ENCODE data around the gene ANKS1B. TPM values are rescaled to one million over a fixed set of nuclear protein-coding genes. Genes with fewer than 3 reads are reported as not detected.

The ANKS1B gene
- total and polyA plus RNA-seq, 2 of the 4 experiments (the other 2 are of a cell fraction): 0.17 to 0.18 TPM

DNA sequence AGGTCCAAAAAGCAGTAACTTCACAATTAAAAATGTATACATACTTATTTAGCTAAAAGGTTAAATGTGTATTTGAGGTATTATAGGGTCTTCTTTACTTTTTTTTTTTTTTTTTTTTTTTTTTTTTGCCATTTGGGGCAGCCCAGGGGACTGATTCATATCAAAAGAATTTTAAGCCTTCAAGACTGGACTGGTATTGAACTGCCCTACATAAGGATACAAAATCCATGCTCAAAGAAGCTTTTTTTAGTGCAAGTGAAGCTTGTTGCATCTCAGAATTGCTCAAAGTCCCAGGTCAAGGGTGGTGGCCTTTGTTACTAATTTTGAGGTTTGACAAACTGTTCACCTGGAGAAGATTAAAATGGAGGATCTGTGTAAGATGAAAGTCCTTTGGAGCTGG, 1215.7 kb downstream of the ANKS1B start:
- Histone ChIP-seq H2BK5ac (ENCODE audit: low read depth, low read length, poor library complexity, severe bottlenecking) (no peak overlapping the region), H3K9ac (ENCODE audit: low read depth, low read length) (no peak overlapping the region), H2BK120ac (ENCODE audit: low read depth, low read length) (no peak overlapping the region), H3K79me1 (ENCODE audit: low read depth in 1 of 2, low read length in 2 of 2) (no peaks in the 10 kb centered on the region), H3K4me2 (ENCODE audit: low read depth, low read length) (no peak overlapping the region), H3K23ac (ENCODE audit: low read depth, low read length) (no peak overlapping the region), H2AK5ac (ENCODE audit: low read depth, low read length) (no peak overlapping the region), H3K14ac (replicated peaks; ENCODE audit: low read depth, low read length) (no peak overlapping the region), H3K4ac (ENCODE audit: low read depth, low read length) (no peak overlapping the region), H3K27me3 (ENCODE audit: control insufficient read depth, insufficient read depth, low read length) (peaks cover 4% of the 10 kb centered on the region), H4K8ac (ENCODE audit: low read depth in 2 of 2, low read length in 2 of 2) (no peak overlapping the region), H4K5ac (ENCODE audit: low read depth, low read length) (no peak overlapping the region), H3K56ac (ENCODE audit: extremely low read depth, insufficient read depth, low read length) (no peak overlapping the region), H4K91ac (ENCODE audit: insufficient read depth, low read depth, low read length) (no peak overlapping the region), H3K18ac (ENCODE audit: low read depth, low read length) (no peak overlapping the region), H2BK15ac (ENCODE audit: low read depth, low read length) (no peak overlapping the region), H3K9me3 (ENCODE audit: control insufficient read depth, insufficient read depth, low read length) (no peaks in the 10 kb centered on the region), H3K9me1 (ENCODE audit: insufficient read depth, low read length) (no peaks in the 10 kb centered on the region), H4K20me1 (ENCODE audit: insufficient read depth, low read length) (no peaks in the 10 kb centered on the region), H3K4me1 (ENCODE audit: control insufficient read depth, insufficient read depth, low read length) (no peaks in the 10 kb centered on the region), H2AK9ac (replicated peaks; ENCODE audit: low read depth, low read length, poor library complexity) (no peak overlapping the region), H3K27ac (ENCODE audit: insufficient read depth, low read length) (no peak overlapping the region), H2BK20ac (ENCODE audit: low read depth, low read length) (no peak overlapping the region), H3K36me3 (ENCODE audit: control insufficient read depth, insufficient read depth, low read length) (no peaks in the 10 kb centered on the region), H2AFZ (replicated peaks; ENCODE audit: low read length, poor library complexity) (no peak overlapping the region), H3K4me3 (ENCODE audit: insufficient read depth, low read depth, low read length) (no peak overlapping the region)
- ChIA-PET POLR2A (ENCODE audit: unreplicated experiment) (no interaction called here), CTCF (interaction anchor here (0.7 to 1.3 kb wide), 2 partner anchors 10 to 393 kb away, joined by 3 to 4 read pairs; no protein-coding TSS in a partner anchor)
- DNase-seq (no peak), ATAC-seq (ENCODE audit: low read depth) (no peak)
- dilution Hi-C loops (cut with HindIII; ENCODE audit: low sequenced_read_pairs, unreplicated experiment) (no loop called here), in situ Hi-C loops (cut with MboI; ENCODE audit: low sequenced_read_pairs) (no loop called here), intact Hi-C loops (cut with micrococcal nuclease) (no loop called here)
- no TSS peak for BruUV-seq (replicated peaks)
- no peak for TF ChIP-seq RAD21 (IDR thresholded peaks at IDR 0.05; ENCODE audit: low read length)
- TF ChIP-seq MXI1 (IDR thresholded peaks at IDR 0.05; ENCODE audit: borderline replicate concordance, low read depth, low read length): no peak
- no peak for TF ChIP-seq MAZ (IDR thresholded peaks at IDR 0.05; ENCODE audit: borderline replicate concordance, low read depth, low read length)
- TF ChIP-seq CEBPB (IDR thresholded peaks at IDR 0.05; ENCODE audit: low read depth, low read length): no peak
- no peak for TF ChIP-seq NFE2L2 (IDR thresholded peaks at IDR 0.05; ENCODE audit: low read depth, low read length)
- TF ChIP-seq POLR2A (IDR thresholded peaks at IDR 0.05; ENCODE audit: low read depth, low read length): no peak
- TF ChIP-seq, protein P1, sequence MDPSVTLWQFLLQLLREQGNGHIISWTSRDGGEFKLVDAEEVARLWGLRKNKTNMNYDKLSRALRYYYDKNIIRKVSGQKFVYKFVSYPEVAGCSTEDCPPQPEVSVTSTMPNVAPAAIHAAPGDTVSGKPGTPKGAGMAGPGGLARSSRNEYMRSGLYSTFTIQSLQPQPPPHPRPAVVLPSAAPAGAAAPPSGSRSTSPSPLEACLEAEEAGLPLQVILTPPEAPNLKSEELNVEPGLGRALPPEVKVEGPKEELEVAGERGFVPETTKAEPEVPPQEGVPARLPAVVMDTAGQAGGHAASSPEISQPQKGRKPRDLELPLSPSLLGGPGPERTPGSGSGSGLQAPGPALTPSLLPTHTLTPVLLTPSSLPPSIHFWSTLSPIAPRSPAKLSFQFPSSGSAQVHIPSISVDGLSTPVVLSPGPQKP (IDR thresholded peaks at IDR 0.05; ENCODE audit: borderline replicate concordance, low read depth, low read length): no peak
- no peak for TF ChIP-seq RFX5 (IDR thresholded peaks at IDR 0.05; ENCODE audit: low read depth, low read length)

Measured in IMR-90 (cell line).